Skeletal muscle tissue (tissue), 4 donors: ENCODE measurements around the gene ARMC3. TPM values are rescaled to one million over a fixed set of nuclear protein-coding genes. Genes with fewer than 3 reads are reported as not detected.
A peak's percentile ranks its signal among the peaks of the same experiment; 100 is the strongest.
"Not testable (repeated sequence)": the region's sequence is repeated elsewhere in the genome, so short reads cannot be mapped to it uniquely, and the experiment has no call there.

Experiments used
- H3K27ac ChIP-seq: one replicate; pipeline ENCODE4 v1.7.0; 2013; ENCODE audit warnings: mild to moderate bottlenecking, low read depth, low read length, inconsistent platforms
- H3K27me3 ChIP-seq, 3 donors: one replicate each; pipeline ENCODE4 v1.7.0; 2013; ENCODE audit warnings: low read length in 3 of 3; ENCODE audit not compliant: control insufficient read depth in 3 of 3, insufficient read depth in 3 of 3
- H3K36me3 ChIP-seq, 3 donors: one replicate each; pipeline ENCODE4 v1.7.0; 2013; ENCODE audit warnings: low read length in 3 of 3; ENCODE audit not compliant: control insufficient read depth in 3 of 3, insufficient read depth in 3 of 3
- H3K4me1 ChIP-seq, 3 donors: one replicate each; pipeline ENCODE4 v1.7.0; 2013; ENCODE audit warnings: low read length in 3 of 3, mild to moderate bottlenecking in 3 of 3; ENCODE audit not compliant: control insufficient read depth in 3 of 3, insufficient read depth in 3 of 3
- H3K4me3 ChIP-seq, 3 donors: one replicate each; pipeline ENCODE4 v1.7.0; 2013; ENCODE audit warnings: low read length in 3 of 3
- H3K9ac ChIP-seq, 3 donors: one replicate each; pipeline ENCODE4 v1.7.0; 2013; ENCODE audit warnings: low read length in 3 of 3, mild to moderate bottlenecking in 3 of 3, moderate library complexity in 2 of 3, low read depth in 1 of 3
- H3K9me3 ChIP-seq, 3 donors: one replicate each; pipeline ENCODE4 v1.7.0; 2013; ENCODE audit warnings: low read length in 3 of 3; ENCODE audit not compliant: control insufficient read depth in 3 of 3
- total RNA-seq: library from RNA; depleted of rRNA; stranded (reverse); fragments of >200 nt; gene quantifications from one replicate; pipeline ENCODE4 v1.2.3, GENCODE V29; 2014
- donor health status: Osteomylitis.

The ARMC3 gene
- total RNA-seq, 1 donor from 2014 or later, result not detected

DNA sequence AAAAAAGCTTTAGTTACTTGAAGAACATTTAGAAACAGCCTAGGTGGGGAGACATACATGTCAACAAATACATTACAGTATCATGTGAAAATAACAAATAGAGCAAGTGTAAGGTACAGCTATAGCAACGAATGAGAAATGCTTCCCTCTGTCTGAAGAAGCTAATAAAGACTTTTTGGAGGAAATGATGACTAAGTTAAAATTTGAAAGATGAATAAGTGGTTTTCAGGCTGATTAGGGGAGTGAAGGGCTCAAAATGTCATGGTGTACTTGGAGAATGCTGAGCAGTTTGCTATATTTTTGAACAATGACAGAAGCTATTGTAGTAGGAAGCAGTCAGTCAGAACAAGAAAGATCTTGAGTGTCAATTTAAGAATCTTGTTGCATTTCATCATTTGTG is 2.8 kb upstream of the ARMC3 start:
- H3K4me1 ChIP-seq, result peaks cover 0 to 9% (median 7%) of the 10 kb centered on the region in 3 donors
- H3K4me3 ChIP-seq, result no peak overlapping the region
- H3K9me3 ChIP-seq, result no peaks in the 10 kb centered on the region
- no peak overlapping the region for H3K9ac ChIP-seq
- no peaks in the 10 kb centered on the region for H3K36me3 ChIP-seq
- H3K27ac ChIP-seq, result no peak overlapping the region
- H3K27me3 ChIP-seq, result peaks cover 7 to 20% (median 10%) of the 10 kb centered on the region in 3 donors

DNA sequence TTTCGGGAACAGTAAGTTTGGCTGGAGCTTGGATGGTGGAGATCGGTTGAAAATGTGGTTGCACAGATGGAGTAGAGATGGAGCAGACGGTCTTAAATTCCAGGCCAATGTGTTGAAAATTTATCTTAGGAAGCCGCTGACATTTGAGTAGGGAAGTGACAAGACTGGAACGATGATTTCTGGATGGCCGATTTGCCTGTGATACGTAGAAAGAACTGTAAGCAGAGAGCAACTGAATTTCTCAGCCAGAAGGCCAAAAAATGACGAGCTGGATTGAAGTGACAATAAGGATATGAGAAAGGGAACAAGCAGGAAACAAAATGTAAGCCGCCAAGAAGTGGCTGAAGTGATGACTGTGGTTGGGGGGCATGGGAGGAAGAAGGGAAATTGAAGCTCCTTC is 687 bp upstream of the ARMC3 start:
- H3K27me3 ChIP-seq, result peaks cover 7 to 20% (median 10%) of the 10 kb centered on the region in 3 donors
- peak overlapping the region in 1 of 3 donors; percentile 0 for H3K4me3 ChIP-seq
- H3K4me1 ChIP-seq, result peaks cover 0 to 9% (median 7%) of the 10 kb centered on the region in 3 donors
- H3K9me3 ChIP-seq, result no peaks in the 10 kb centered on the region
- no peaks in the 10 kb centered on the region for H3K36me3 ChIP-seq
- H3K27ac ChIP-seq, result no peak overlapping the region
- no peak overlapping the region for H3K9ac ChIP-seq

DNA sequence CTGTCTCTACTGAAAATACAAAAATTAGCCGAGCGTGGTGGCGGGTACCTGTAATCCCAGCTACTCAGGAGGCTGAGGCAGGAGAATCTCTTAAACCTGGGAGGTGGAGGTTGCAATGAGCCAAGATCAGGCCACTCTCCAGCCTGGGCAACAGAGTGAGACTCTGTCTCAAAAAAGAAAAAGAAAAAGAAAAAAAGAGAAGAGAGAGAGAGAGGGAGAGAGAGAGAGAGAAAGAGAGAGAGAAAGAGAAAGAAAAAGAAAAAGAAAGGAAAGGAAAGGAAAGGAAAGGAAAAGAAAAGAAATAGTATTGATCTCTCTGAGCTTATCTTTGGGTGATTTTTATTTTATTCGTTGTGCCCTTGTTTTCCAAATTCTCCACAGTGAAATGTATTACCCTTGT is 1.2 kb downstream of the ARMC3 start:
- not testable (repeated sequence) for H3K4me1 ChIP-seq, H3K9ac ChIP-seq, H3K9me3 ChIP-seq, H3K36me3 ChIP-seq, H3K4me3 ChIP-seq, H3K27ac ChIP-seq
- H3K27me3 ChIP-seq, result peaks cover 7 to 20% (median 10%) of the 10 kb centered on the region in 3 donors

DNA sequence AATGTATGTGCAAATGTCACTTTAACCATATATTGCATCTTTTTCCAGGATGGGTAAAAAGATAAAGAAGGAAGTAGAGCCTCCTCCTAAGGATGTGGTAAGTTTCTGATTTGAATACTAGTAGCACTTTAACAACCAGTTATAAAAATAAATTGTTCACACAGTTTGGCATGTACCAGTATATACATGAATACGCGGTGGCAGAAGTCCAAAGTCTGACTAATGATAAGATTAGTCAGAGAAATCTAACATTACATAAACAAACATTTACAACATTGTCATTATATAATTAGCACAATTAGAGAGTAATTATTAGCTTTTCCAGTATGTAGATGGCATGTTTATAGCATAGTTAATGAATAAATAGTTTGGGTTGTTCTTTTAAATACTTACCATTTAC is 4.1 kb downstream of the ARMC3 start:
- Histone ChIP-seq H3K9me3 (no peaks in the 10 kb centered on the region), H3K4me3 (no peak overlapping the region), H3K27me3 (peaks cover 7 to 11% (median 10%) of the 10 kb centered on the region in 3 donors), H3K27ac (no peak overlapping the region), H3K36me3 (no peaks in the 10 kb centered on the region), H3K4me1 (peaks cover 0 to 9% (median 7%) of the 10 kb centered on the region in 3 donors), H3K9ac (no peak overlapping the region)

DNA sequence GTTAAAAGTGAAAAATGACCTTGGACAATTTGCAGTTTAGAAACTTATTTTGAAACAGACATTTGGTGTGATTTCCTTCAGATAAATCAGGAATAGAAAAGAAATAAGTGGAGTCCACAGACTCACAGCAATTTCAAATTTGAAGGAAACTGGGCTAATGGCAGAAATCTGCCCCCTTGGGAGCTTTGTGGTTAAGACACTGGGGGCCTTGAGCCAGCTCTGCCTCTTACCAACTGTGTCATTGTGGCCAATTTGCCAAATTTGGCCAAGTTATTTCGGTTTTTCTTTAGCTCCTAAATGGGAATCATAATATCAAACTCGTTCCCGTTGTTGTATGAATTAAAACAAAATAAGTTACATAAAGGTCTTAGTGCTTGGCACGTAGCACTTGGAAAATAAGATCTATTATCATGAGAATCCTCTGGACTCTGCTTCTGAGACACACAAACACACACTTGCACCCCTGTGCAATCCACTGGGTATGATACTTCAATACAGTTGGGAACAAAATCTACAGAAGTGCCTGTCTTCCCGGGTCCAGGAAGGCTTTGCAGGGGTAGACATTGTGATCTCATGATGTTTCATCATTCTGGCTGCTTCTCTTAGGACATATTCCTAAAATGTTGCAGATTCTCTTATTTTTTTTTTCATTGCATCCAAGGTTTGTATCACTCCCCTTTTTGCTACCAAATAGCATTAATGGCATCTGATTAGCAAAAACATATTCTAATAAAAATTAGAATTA is 4.9 kb downstream of the ARMC3 start:
- Histone ChIP-seq H3K27ac (no peak overlapping the region), H3K9ac (no peak overlapping the region), H3K36me3 (no peaks in the 10 kb centered on the region), H3K4me1 (peaks cover 0 to 3% (median 3%) of the 10 kb centered on the region in 3 donors), H3K9me3 (no peaks in the 10 kb centered on the region), H3K27me3 (peaks cover 2 to 3% (median 3%) of the 10 kb centered on the region in 3 donors), H3K4me3 (no peak overlapping the region)

DNA sequence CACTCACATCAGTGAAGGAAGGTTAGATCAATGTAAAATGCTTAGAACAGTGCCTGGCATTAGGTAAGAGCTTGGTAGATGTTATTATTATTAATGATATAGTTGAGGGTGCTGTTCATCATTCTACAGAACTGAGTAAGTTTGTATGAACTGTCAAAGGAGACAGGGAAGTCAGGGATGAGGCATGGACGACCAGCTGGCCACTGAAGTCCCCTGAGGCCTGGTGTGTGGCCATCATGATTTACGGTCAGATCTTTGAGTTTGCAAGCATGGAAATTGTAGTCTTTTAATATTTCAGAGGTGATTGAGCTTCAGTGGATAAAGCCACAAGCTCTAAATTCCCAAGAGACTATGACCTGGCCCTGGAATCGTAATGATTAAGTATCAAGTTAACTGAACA is 6.9 kb downstream of the ARMC3 start:
- Histone ChIP-seq H3K27ac (no peak overlapping the region), H3K36me3 (no peaks in the 10 kb centered on the region), H3K27me3 (no peaks in the 10 kb centered on the region), H3K4me1 (no peaks in the 10 kb centered on the region), H3K9me3 (no peaks in the 10 kb centered on the region), H3K9ac (no peak overlapping the region), H3K4me3 (no peak overlapping the region)

DNA sequence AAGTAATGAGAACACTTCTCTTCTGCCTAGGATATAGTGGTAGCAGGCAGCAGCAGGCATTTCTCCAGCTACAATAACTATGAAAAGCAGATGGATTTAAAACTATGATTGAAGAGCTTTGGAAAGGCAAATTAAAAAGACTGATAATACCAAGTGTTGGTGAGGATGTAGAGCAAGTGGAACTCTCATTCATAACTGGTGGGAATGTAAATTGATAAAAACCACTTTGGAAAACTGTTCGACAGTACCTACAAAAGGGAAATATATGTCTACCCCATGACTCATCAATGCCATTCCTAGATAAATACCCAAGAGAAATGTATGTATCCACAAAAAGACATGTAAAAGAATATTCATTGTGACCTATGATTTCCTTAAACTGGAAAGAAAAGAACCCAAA is 14.6 kb downstream of the ARMC3 start:
- H3K4me1 ChIP-seq, result no peaks in the 10 kb centered on the region
- H3K9ac ChIP-seq, result no peak overlapping the region
- H3K36me3 ChIP-seq, result no peaks in the 10 kb centered on the region
- peaks cover 0 to 6% (median 3%) of the 10 kb centered on the region in 3 donors for H3K9me3 ChIP-seq
- H3K4me3 ChIP-seq, result no peak overlapping the region
- no peak overlapping the region for H3K27ac ChIP-seq
- H3K27me3 ChIP-seq, result no peaks in the 10 kb centered on the region

DNA sequence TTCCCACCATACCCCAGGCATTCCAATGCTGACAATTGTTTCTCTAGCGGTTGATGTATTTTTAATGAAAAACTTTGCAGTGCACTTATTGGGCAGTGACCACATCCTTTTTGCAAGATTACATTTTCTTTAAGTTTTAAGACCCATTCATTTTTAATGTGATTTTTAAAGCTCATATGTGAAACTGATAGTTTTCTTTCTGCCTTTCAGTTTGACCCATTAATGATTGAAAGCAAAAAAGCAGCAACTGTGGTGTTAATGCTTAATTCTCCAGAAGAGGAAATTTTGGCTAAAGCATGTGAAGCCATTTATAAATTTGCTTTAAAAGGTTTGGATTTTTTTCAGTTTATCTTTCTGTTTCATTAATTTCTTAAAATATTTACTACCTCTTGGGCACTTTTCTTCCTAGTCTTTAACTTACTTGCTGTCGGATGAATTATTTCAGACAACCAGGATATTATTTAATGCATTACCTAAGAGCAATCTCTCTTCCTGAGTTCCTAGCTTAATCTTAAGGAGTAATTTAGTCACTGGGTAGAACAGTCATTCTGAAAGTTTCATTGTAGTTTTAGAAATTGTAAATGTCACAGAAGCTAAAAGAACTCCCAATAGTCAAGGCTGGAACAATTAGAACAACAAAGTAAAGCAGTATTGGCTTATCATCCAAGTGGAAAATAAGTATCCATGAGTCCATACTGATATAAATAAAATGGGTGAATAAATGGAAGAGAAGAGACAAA is 18.3 kb downstream of the ARMC3 start:
- H3K4me1 ChIP-seq, result no peaks in the 10 kb centered on the region
- H3K4me3 ChIP-seq, result no peak overlapping the region
- no peaks in the 10 kb centered on the region for H3K27me3 ChIP-seq
- H3K9me3 ChIP-seq, result peaks cover 3 to 6% (median 3%) of the 10 kb centered on the region in 3 donors
- no peak overlapping the region for H3K9ac ChIP-seq
- no peaks in the 10 kb centered on the region for H3K36me3 ChIP-seq
- no peak overlapping the region for H3K27ac ChIP-seq

DNA sequence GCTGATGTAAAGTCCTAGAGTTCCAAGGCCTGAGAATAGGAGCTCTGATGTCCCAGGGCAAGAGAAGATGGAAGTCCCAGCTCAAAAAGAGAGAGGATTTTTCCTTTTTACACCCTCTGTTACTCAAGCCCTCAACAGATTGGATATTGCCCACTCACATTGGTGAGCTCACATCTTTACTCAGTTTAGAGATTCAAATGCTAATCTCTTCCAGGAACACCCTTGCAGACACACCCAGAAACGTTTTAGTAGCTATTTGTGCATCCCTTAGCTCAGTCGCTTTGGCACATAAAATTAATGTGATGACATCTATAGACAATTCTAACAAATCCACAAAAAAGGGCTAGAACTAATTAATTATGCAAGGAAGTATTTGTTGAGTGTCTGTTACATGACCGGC is 27.1 kb downstream of the ARMC3 start:
- H3K4me1 ChIP-seq, result no peaks in the 10 kb centered on the region
- no peak overlapping the region for H3K27ac ChIP-seq
- H3K36me3 ChIP-seq, result no peaks in the 10 kb centered on the region
- no peak overlapping the region for H3K9ac ChIP-seq
- H3K9me3 ChIP-seq, result peaks cover 0 to 3% (median 0%) of the 10 kb centered on the region in 3 donors
- H3K4me3 ChIP-seq, result no peak overlapping the region
- no peaks in the 10 kb centered on the region for H3K27me3 ChIP-seq

DNA sequence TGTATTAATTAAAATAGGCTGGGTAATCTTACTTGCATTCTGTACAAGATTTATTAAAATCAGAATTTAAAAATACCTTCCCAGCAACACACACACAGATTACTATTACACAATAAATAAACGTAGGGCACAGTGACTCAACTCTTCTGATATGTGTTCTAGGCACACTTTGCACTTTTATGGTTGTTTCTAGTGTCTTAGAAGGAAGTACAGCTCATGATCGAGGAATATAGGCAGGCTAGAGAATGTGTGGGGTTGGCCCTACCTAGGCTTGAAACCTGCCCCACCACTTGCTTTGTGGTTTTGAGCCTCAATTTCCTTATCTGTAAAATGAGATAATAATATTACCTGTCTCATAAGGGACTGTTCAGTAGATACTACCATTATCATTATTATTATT is 30.5 kb downstream of the ARMC3 start:
- Histone ChIP-seq H3K27ac (no peak overlapping the region), H3K4me1 (no peaks in the 10 kb centered on the region), H3K27me3 (no peaks in the 10 kb centered on the region), H3K36me3 (no peaks in the 10 kb centered on the region), H3K9me3 (no peaks in the 10 kb centered on the region), H3K9ac (no peak overlapping the region), H3K4me3 (no peak overlapping the region)
